Progenitor cell of endocrine pancreas (in vitro differentiated cells): Measurements from ENCODE around the gene VILL. TPM values are rescaled to one million over a fixed set of nuclear protein-coding genes. Genes with fewer than 3 reads are reported as not detected.
A peak's percentile ranks its signal among the peaks of the same experiment; 100 is the strongest.

ENCODE experiments used
- DNase-seq: peaks from one replicate; pipeline ENCODE4 v3.0.0; 2021; ENCODE audit warnings: low spot score; ENCODE audit not compliant: unreplicated experiment
- H3K27ac Mint-ChIP-seq: 2 replicates; pipeline ENCODE4 v1.8.0; 2021; ENCODE audit warnings: mild to moderate bottlenecking, moderate library complexity, mixed read lengths
- H3K27me3 Mint-ChIP-seq: 2 replicates; pipeline ENCODE4 v1.8.0; 2021; ENCODE audit warnings: mixed read lengths
- H3K36me3 Mint-ChIP-seq: 2 replicates; pipeline ENCODE4 v1.8.0; 2022; ENCODE audit warnings: mixed read lengths; ENCODE audit not compliant: insufficient read depth
- H3K4me1 Mint-ChIP-seq: 2 replicates; pipeline ENCODE4 v1.8.0; 2021; ENCODE audit warnings: low read depth, mixed read lengths
- H3K4me3 Mint-ChIP-seq: 2 replicates; pipeline ENCODE4 v1.8.0; 2021; ENCODE audit warnings: low read depth, mild to moderate bottlenecking, moderate library complexity, mixed read lengths
- H3K9me3 Mint-ChIP-seq: 2 replicates; pipeline ENCODE4 v1.8.0; 2021; ENCODE audit warnings: low read depth, mixed read lengths
- CTCF ChIP-seq: fragments of 200-600 bp; sonication (generic); IDR thresholded peaks from one replicate; pipeline ENCODE4 v1.5.0; 2021; ENCODE audit warnings: antibody characterized with exemption, mild to moderate bottlenecking; ENCODE audit not compliant: unreplicated experiment
- total RNA-seq: library from RNA; stranded (reverse); gene quantifications from 2 replicates; pipeline ENCODE4 v1.2.1, GENCODE V29; 2021

Gene VILL
- total RNA-seq, 1 donor from 2014 or later, result 6.8 TPM

DNA sequence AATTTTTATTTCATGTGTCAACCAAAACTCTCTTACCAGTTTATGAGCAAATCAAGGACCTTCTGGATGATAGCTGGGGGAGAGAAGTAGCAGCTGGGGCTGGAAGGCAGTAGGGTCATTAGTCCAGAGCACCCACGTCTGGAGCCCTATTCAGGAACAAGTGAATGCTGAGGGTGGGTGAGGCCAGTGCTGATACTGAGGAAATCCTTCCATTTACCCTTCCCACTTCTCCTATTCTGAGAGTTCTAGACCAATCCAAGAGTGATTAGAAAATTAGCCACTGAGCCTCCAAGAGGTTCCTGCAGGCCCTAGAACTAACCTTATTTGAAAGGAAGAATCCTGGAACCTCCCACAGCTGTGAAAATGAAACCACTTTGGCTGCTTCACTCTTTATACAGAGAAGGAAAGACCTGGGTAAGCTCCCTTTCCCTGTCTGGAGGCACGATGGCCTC lies 46.2 kb upstream of the VILL start:
- H3K27ac Mint-ChIP-seq, result peak overlapping the region; percentile 76
- H3K36me3 Mint-ChIP-seq, result peaks cover 12% of the 10 kb centered on the region
- H3K9me3 Mint-ChIP-seq, result no peaks in the 10 kb centered on the region
- no peak for DNase-seq
- peaks cover 36% of the 10 kb centered on the region for H3K4me1 Mint-ChIP-seq
- no peaks in the 10 kb centered on the region for H3K27me3 Mint-ChIP-seq
- no peak overlapping the region for H3K4me3 Mint-ChIP-seq
- no peak for TF ChIP-seq CTCF

DNA sequence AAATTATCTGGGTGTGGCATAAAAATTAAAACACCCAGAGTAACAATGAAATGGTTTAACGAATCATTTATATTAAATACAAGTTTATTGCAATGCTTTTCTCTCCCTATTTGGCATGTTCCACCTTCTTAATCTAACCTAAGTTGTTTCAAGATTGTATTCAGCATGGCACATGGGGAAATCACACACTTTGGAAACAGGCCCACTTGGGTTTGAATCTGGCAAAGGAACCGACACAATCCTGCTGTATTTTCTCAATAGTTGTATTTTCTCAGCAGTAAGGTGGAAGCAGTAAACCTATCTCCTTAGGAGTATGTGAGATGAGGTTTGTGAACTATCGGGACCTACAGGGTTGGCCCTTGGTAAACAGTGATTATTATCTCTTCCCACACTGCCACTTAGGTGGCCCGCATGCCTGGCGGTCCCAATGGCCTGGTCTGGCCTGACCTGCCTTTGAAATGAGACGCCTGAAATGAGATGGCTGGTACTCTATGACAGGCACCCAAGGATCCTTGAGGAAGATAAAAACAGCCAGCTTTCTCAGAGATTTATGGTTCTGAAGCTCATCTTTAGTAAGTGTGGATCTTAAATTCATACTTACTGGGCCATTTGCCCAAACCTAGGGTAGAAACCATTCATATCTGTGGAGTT lies 45.3 kb upstream of the VILL start:
- no peak for TF ChIP-seq CTCF
- H3K27me3 Mint-ChIP-seq, result no peaks in the 10 kb centered on the region
- peaks cover 13% of the 10 kb centered on the region for H3K36me3 Mint-ChIP-seq
- no peaks in the 10 kb centered on the region for H3K9me3 Mint-ChIP-seq
- peak overlapping the region; percentile 41 for H3K27ac Mint-ChIP-seq
- H3K4me3 Mint-ChIP-seq, result no peak overlapping the region
- DNase-seq, result no peak
- peaks cover 36% of the 10 kb centered on the region for H3K4me1 Mint-ChIP-seq

- Mint-ChIP-seq H3K4me3 (no peak overlapping the region), H3K36me3 (peaks cover 20% of the 10 kb centered on the region), H3K9me3 (no peaks in the 10 kb centered on the region), H3K4me1 (peaks cover 36% of the 10 kb centered on the region), H3K27me3 (no peaks in the 10 kb centered on the region), H3K27ac (peak overlapping the region; percentile 44)
- no peak for DNase-seq
- TF ChIP-seq CTCF, result no peak
Observed at GRCh38 chr3:37945807-37946530, 44.6 kb upstream of the VILL start.

DNA sequence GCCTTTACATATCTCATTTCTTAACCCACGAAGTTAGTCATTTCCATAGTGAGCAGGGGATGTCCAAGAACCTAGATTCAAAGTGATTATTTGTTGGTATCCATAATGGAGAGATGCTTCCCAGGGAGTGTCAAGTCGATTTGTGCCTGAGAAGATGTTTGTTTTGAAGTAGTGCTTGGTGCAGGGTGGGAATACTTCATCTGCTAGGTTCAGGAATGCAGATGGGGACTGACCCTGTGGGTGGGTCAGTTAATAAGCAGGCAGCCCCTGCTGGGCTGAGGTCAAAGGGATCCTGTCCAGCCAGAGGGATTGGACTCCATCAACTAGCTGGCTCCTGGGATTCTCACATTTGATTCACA lies 44.1 kb upstream of the VILL start:
- H3K27ac Mint-ChIP-seq, result no peak overlapping the region
- no peak for TF ChIP-seq CTCF
- H3K4me1 Mint-ChIP-seq, result peaks cover 36% of the 10 kb centered on the region
- no peak overlapping the region for H3K4me3 Mint-ChIP-seq
- H3K36me3 Mint-ChIP-seq, result peaks cover 20% of the 10 kb centered on the region
- DNase-seq, result no peak
- no peaks in the 10 kb centered on the region for H3K9me3 Mint-ChIP-seq
- no peaks in the 10 kb centered on the region for H3K27me3 Mint-ChIP-seq

DNA sequence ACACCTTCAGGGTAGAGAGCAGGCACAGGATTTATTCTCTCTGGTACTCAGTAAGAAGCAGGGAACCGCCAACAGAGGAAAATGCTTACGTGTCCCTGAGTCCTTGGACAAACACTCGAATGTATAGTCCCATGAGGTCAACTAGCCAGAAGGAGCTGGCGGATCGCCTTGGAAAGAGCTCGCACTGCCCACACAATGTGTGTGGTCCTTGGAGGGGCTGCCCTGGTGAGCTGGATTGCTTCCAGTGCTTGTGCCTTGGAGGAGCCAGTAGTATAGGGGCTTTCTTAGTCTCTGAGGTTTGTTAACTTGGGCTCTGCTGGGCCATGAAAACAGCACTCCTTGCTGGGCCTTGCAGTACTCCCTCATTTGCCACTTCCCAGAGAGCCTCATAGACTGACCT lies 40.7 kb upstream of the VILL start:
- no peak for DNase-seq
- H3K36me3 Mint-ChIP-seq, result peaks cover 35% of the 10 kb centered on the region
- no peak overlapping the region for H3K4me3 Mint-ChIP-seq
- peaks cover 20% of the 10 kb centered on the region for H3K4me1 Mint-ChIP-seq
- TF ChIP-seq CTCF, result no peak
- no peak overlapping the region for H3K27ac Mint-ChIP-seq
- peaks cover 3% of the 10 kb centered on the region for H3K9me3 Mint-ChIP-seq
- H3K27me3 Mint-ChIP-seq, result no peaks in the 10 kb centered on the region
